ENCODE measurements around the gene FBN1.

DNA sequence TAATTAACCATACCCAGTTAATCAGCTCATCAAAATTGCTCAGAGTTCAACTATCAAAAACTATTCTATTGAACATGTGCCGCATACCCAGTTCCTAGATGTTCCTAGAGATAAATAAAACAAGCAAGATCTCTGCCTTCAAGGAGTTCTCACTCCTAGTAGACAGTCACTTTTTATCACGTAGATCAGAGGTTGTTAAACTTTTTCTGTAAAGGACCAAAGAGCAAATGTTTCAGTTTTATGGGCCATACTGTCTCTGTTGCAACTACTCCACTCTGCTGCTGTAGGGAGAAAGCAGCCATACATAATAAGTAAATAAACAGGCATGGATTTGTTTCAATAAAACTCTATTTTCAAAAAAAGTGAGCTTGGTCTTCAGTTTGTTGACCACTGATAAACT is 7.9 kb downstream of the FBN1 start:
- no peak for TF ChIP-seq CREB1 (CRISPR knock-in tag; IDR thresholded peaks at IDR 0.05)
- TF ChIP-seq CTCF (IDR thresholded peaks at IDR 0.05), result no peak
- no peak for TF ChIP-seq JAZF1 (CRISPR knock-in tag; IDR thresholded peaks at IDR 0.05)
- TF ChIP-seq ZNF317 (CRISPR knock-in tag; IDR thresholded peaks at IDR 0.05; ENCODE audit: borderline replicate concordance, low read depth), result no peak
- no peak for TF ChIP-seq E2F4 (CRISPR knock-in tag; IDR thresholded peaks at IDR 0.05; ENCODE audit: borderline replicate concordance, low read depth)
- no peak for TF ChIP-seq NFYB (CRISPR knock-in tag; conservative IDR thresholded peaks at IDR 0.05; ENCODE audit: low read depth)
- TF ChIP-seq, protein P1, sequence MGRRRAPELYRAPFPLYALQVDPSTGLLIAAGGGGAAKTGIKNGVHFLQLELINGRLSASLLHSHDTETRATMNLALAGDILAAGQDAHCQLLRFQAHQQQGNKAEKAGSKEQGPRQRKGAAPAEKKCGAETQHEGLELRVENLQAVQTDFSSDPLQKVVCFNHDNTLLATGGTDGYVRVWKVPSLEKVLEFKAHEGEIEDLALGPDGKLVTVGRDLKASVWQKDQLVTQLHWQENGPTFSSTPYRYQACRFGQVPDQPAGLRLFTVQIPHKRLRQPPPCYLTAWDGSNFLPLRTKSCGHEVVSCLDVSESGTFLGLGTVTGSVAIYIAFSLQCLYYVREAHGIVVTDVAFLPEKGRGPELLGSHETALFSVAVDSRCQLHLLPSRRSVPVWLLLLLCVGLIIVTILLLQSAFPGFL (CRISPR knock-in tag; IDR thresholded peaks at IDR 0.05; ENCODE audit: borderline replicate concordance), result no peak
- no peak for TF ChIP-seq JUN (CRISPR knock-in tag; IDR thresholded peaks at IDR 0.05)
- no peak for TF ChIP-seq SP1 (CRISPR knock-in tag; conservative IDR thresholded peaks at IDR 0.05)
- no peak for TF ChIP-seq ETV6 (CRISPR knock-in tag; IDR thresholded peaks at IDR 0.05)

Measured in WTC11 (cell line).